Activated naive CD4-positive, alpha-beta T cell treated with anti-CD3 and anti-CD28 coated beads, Interleukin-2, amount 50 U/mL, for 16 hours (primary cell): Measurements from ENCODE around the gene NSUN4.

ENCODE experiments used
- DNase-seq: peaks from one replicate; pipeline ENCODE4 v3.0.0-alpha.2; 2020

NSUN4 gene

DNA sequence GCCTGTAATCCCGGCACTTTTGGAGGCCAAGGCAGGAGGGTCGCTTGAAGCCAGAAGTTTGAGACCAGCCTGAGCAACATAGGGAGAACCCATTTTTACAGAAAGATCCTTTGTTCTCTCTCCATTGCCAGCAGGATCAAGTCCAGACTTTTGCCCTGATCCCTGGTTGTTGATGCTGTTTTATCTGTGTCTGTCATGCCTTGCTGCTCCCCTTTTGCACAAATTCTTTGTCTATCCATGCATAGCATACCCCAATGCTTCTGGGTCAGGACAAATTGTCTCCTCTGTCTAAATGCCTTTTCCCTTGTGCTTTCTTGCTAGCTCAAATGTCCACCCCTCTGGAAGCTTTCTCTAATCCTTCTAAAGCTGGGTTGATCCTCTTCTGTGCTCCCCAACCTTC, 28.2 kb downstream of the NSUN4 start:
- DNase-seq = no peak

DNA sequence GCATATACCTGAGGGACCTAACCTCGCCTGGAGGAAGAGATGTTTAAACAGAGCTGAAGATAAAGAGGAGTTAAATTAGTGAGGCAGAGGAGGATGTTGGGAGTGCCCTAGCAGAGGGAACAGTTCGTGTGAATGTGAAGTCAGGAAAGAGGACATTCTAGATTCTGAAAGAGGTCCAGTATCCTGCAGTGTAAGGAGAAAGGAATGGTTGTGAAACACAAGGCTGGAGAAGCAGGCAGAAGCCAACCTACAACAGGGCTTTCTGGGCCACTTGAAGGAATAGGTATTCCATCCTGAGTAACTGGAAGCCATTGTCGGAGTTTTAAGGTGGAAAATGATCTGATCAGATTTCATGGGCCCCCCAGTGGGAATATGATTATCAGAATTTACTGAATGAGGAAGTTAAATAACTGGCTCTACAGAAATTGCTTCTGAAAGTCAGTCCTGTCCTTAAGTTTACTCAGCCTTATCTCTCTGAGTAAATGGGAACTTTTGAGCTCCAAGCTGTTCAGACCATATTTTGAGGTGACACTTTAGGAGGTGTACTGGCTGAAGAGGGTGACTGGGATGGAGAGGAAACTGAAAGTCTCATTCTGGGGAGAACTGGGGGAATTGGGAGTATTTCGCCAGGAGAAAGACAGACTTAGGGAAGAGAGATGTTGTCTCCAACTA, 29.1 kb downstream of the NSUN4 start:
- no peak for DNase-seq

DNA sequence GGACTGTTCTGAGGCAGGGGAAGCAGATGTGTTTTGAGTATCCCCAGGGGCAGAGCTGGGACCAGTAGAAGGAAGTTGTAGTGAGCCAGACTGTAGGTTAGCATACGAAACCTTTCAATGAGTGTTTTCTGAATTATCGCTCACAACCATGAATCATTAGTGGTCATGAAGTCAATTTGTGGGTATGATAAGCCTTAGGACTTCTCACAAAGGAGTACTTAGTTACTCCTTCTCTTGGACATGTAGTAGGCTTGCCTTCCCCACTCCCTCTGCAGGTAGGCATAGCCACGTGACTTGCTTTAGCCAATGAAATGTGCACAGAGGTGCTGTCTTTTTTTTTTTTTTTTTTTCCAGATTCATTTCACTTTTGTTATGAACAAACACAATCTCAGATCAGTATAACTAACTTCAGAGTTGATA, 29.6 kb downstream of the NSUN4 start:
- no peak for DNase-seq

- DNase-seq = no peak
Observed at GRCh38 chr1:46372431-46372830, 31.8 kb downstream of the NSUN4 start.

GRCh38 chr1:46379996-46380395, 39.4 kb downstream of the NSUN4 start:
- no peak for DNase-seq

GRCh38 chr1:46380508-46380907, 39.9 kb downstream of the NSUN4 start:
- no peak for DNase-seq

DNA sequence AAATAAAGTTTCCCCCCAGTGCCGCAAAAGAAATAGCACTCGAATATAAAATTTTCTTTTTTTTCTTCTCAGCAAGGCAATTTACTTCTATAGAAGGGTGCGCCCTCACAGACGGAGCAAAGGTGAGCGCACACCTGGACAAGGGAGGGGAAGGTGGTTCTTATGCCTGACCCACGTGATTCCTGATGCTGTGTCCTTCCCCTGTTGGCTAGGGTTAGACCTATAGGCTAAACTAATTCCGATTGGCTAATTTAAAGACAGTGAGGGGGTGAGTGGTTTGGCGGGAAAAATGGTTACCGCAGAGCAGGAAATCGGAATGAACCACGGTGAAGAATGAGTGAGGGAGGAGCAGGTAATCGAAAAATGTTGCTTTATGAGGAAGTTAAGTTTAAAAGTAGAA, 52.9 kb downstream of the NSUN4 start:
- no peak for DNase-seq

GRCh38 chr1:46394108-46394871, 53.7 kb downstream of the NSUN4 start, which contains the start of gene FAAH:
TSS of gene FAAH (plus strand) at chr1:46394317. CDS start at chr1:46394349, 32 bp downstream.
- peak; percentile 63 for DNase-seq

- DNase-seq = no peak
Observed at GRCh38 chr1:46394872-46395465, 54.4 kb downstream of the NSUN4 start.

GRCh38 chr1:46396441-46397398, 56.1 kb downstream of the NSUN4 start:
- DNase-seq = no peak

DNA sequence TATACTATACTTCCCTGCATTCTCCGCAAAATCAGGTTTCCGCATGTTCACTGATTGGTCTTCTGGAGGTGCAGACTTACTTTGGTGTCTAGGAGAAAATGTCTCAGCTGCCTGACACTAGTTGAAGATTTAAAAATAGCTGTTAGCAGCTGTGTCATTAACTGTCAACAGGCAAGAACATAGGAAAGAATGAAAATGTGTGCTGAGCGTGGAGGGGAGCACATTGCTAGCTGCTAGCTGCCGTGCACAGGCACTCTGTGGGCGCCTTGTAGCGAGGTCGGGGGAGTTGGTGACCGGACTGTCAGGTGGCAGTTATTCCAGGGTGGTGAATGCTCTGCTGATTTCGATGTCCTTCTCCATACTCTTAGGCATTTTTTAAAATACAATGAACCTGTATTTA, 58.7 kb downstream of the NSUN4 start:
- no peak for DNase-seq

DNA sequence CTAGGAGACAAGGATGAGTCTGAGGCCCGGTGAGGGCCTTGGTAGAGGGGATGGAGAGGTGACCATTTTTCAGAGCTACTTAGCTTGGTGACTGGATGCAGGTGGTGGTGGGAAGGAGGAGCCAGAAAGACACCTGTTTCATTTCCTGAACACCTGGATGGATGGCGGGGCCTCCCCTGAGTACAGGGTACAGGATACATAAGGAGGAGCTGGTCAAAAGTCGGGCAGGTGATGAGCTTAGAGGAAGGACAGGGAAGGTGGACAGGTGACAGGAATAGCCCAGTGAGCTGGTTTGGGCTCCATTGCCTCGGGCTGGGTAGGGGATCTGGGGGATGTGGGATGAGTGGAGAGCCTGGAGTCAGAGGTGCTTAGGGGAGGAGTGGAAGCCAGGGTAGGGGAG, 59.8 kb downstream of the NSUN4 start:
- DNase-seq = no peak

DNA sequence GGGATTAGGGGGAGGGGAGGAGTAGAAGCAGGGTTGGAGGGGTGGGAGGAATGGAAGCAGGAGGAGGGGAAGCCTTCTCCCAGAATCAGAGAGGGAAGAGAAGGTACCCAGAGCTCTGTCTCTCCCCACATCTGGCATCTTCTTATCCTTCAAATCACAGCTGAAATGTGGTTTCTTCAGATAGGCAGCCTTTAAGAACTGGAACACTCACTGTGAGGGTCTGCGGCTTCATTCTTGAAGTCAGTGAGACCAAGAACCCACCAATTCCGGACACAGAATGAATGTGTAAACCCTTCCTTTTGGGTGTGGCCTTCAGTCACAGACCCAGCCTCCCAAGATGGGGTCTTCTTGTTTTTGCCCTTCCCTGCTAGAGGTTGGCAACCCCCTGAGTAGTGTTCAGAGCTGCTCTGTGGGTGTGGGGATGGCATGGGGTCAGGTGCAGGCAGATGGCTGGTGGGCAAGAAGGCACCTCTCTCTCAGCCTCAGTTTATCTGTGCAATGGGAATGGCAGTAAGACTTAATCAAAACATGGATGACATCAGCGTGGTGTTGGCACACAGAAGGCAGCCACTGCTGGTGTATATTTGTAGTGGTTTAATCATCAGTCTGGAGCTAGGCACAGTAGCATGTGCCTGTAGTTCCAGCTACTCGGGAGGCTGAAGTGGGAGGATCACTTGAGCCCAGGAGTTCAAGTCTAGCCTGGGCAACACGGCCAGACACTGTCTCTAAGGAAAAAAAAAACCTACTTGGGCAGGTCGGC, 60.7 kb downstream of the NSUN4 start:
- no peak for DNase-seq

GRCh38 chr1:46401964-46402626, 61.5 kb downstream of the NSUN4 start:
- no peak for DNase-seq

DNA sequence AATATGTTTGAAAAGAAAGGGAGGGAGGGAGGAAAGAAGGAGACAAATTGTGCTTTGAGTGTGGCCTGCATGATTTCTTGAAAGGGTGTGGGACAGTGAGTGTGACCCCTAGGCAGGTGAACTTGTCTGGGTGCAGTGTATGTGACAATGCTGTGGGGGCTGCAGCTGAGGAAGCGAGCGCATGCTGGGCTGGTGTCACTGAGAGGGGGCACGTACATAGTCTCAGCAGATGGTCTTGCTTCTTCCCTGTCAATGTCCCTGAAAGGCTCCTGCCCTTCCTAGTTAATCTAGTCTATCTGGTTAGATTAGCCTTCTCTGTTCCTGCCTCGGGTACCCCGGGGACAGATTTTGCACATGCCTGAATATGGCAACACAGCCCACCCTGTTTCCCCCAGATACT, 63.3 kb downstream of the NSUN4 start:
- DNase-seq = no peak

DNA sequence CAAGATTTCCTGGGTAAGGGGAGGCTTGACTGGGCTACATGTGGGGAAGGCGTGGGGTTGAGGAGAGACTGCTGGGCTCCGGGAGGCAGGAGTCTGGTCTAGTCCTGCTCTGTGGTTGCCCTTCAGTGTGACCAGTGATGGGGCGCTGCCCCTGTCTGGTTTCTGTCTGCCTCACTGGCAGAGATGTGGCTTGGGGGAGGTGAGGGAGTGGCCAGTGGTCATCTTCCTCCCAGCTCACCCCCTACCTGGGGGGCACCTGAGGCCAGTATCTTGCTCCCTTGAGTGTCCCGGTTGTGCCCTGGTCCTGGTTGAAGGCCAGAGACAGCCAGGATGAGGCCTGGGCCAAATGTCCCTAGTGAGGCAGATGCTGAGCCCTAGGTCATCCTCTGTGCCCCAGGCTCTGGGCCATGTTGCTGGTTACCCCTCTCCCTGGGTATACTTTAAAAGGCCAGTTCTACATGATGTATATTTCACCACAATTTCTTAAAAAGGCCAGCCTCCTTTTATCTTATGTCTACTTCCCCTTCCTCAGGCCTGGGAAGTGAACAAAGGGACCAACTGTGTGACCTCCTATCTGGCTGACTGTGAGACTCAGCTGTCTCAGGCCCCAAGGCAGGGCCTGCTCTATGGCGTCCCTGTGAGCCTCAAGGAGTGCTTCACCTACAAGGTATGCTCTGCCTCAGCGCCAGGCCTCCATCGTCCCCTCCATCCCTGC, 64.0 kb downstream of the NSUN4 start:
- DNase-seq = no peak

DNA sequence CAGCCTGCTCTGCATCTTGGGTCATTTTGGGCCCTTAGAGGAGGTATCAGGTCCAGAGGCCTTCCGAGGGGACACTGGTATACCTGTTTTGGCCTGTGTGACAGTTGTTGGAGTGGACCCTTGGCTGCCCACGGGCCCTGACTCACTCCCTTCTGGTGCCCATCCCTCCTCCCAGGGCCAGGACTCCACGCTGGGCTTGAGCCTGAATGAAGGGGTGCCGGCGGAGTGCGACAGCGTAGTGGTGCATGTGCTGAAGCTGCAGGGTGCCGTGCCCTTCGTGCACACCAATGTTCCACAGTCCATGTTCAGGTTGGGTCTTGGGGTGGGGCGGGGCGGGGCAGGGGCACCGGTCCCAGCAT, 64.6 kb downstream of the NSUN4 start:
- no peak for DNase-seq

GRCh38 chr1:46405724-46406123, 65.1 kb downstream of the NSUN4 start:
- DNase-seq = no peak

GRCh38 chr1:46406881-46407608, 66.4 kb downstream of the NSUN4 start:
- no peak for DNase-seq

- no peak for DNase-seq
Observed at GRCh38 chr1:46407636-46408035, 67.0 kb downstream of the NSUN4 start.
